IMR-90 (cell line): ENCODE measurements around the gene EIF3K. TPM values are rescaled to one million over a fixed set of nuclear protein-coding genes. Genes with fewer than 3 reads are reported as not detected.

ENCODE experiments used
- ATAC-seq: fragments of 200-7000 bp; cut with Tn5 transposase; 2 replicates; pipeline ENCODE4 v1.9.1; 2020; ENCODE audit warnings: low read depth, mild to moderate bottlenecking, moderate library complexity
- BruUV-seq: library from RNA; stranded (reverse); fragments of 400-500 nt; replicated peaks from 2 replicates; lab custom pipeline; 2021; lab: Mats Ljungman, UMichigan
- CTCF ChIA-PET: fragments of 300-600 bp; formaldehyde crosslinking; extraction: SDS; loops from one replicate; lab custom pipeline; 2021; ENCODE audit warnings: antibody characterized with exemption; lab: Yijun Ruan, JAX
- POLR2A ChIA-PET: fragments of 300-600 bp; sonication (Branson Sonifier 250); formaldehyde crosslinking; loops from one replicate; lab custom pipeline; 2022; ENCODE audit warnings: antibody characterized with exemption; ENCODE audit not compliant: unreplicated experiment; lab: Charles Lee
- DNase-seq: peaks from one replicate; pipeline ENCODE4 v3.0.0; 2013
- H2AFZ ChIP-seq: replicated peaks from 2 replicates; pipeline ENCODE3; 2013; ENCODE audit warnings: low read length, mild to moderate bottlenecking; ENCODE audit not compliant: poor library complexity
- H2AK5ac ChIP-seq: 2 replicates; pipeline ENCODE4 v1.6.1; 2013; ENCODE audit warnings: low read depth, low read length, inconsistent platforms
- H2AK9ac ChIP-seq: replicated peaks from 2 replicates; pipeline ENCODE3; 2013; ENCODE audit warnings: mild to moderate bottlenecking, low read depth, low read length, moderate library complexity; ENCODE audit not compliant: poor library complexity
- H2BK120ac ChIP-seq: 2 replicates; pipeline ENCODE4 v1.6.1; 2013; ENCODE audit warnings: low read depth, low read length, inconsistent platforms
- H2BK15ac ChIP-seq: 3 replicates; pipeline ENCODE4 v1.6.1; 2013; ENCODE audit warnings: low read depth, low read length, inconsistent platforms
- H2BK20ac ChIP-seq: 2 replicates; pipeline ENCODE4 v1.6.1; 2013; ENCODE audit warnings: low read depth, mild to moderate bottlenecking, inconsistent platforms, low read length, moderate library complexity
- H2BK5ac ChIP-seq: 2 replicates; pipeline ENCODE4 v1.6.1; 2013; ENCODE audit warnings: mild to moderate bottlenecking, low read depth, low read length, inconsistent platforms; ENCODE audit not compliant: poor library complexity, severe bottlenecking
- H3K14ac ChIP-seq: replicated peaks from 2 replicates; pipeline ENCODE4 v1.6.1; 2013; ENCODE audit warnings: low read depth, low read length, inconsistent platforms
- H3K18ac ChIP-seq: 2 replicates; pipeline ENCODE4 v1.6.1; 2013; ENCODE audit warnings: low read depth, low read length, control low read depth
- H3K23ac ChIP-seq: 2 replicates; pipeline ENCODE4 v1.6.1; 2013; ENCODE audit warnings: low read depth, low read length, inconsistent platforms
- H3K27ac ChIP-seq: 2 replicates; pipeline ENCODE4 v1.5.1; 2013; ENCODE audit warnings: mild to moderate bottlenecking, control low read depth, low read length; ENCODE audit not compliant: insufficient read depth
- H3K27me3 ChIP-seq: 2 replicates; pipeline ENCODE4 v1.6.1; 2013; ENCODE audit warnings: low read length; ENCODE audit not compliant: control insufficient read depth, insufficient read depth
- H3K36me3 ChIP-seq: 2 replicates; pipeline ENCODE4 v1.6.1; 2013; ENCODE audit warnings: low read length, mixed read lengths; ENCODE audit not compliant: control insufficient read depth, insufficient read depth
- H3K4ac ChIP-seq: 2 replicates; pipeline ENCODE4 v1.6.1; 2013; ENCODE audit warnings: low read depth, low read length, inconsistent platforms
- H3K4me1 ChIP-seq: 2 replicates; pipeline ENCODE4 v1.6.1; 2013; ENCODE audit warnings: low read length, mixed read lengths; ENCODE audit not compliant: control insufficient read depth, insufficient read depth
- H3K4me2 ChIP-seq: 2 replicates; pipeline ENCODE4 v1.6.1; 2013; ENCODE audit warnings: low read depth, mild to moderate bottlenecking, control low read depth, low read length, moderate library complexity
- H3K4me3 ChIP-seq: 2 replicates; pipeline ENCODE4 v1.5.1; 2013; ENCODE audit warnings: low read depth, mild to moderate bottlenecking, control low read depth, low read length, moderate library complexity; ENCODE audit not compliant: insufficient read depth
- H3K56ac ChIP-seq: 2 replicates; pipeline ENCODE4 v1.6.1; 2013; ENCODE audit warnings: low read length, inconsistent platforms; ENCODE audit not compliant: insufficient read depth; ENCODE audit errors: extremely low read depth
- H3K79me1 ChIP-seq, 2 experiments: 2 replicates each; pipeline ENCODE4 v1.6.1; 2013; ENCODE audit warnings: low read length in 2 of 2, inconsistent platforms in 1 of 2, low read depth in 1 of 2
- H3K9ac ChIP-seq: 2 replicates; pipeline ENCODE4 v1.6.1; 2013; ENCODE audit warnings: low read depth, low read length, control low read depth
- H3K9me1 ChIP-seq: 2 replicates; pipeline ENCODE4 v1.6.1; 2013; ENCODE audit warnings: low read length, inconsistent platforms; ENCODE audit not compliant: insufficient read depth
- H3K9me3 ChIP-seq: 2 replicates; pipeline ENCODE4 v1.6.1; 2013; ENCODE audit warnings: low read length; ENCODE audit not compliant: control insufficient read depth, insufficient read depth
- H4K20me1 ChIP-seq: 2 replicates; pipeline ENCODE4 v1.6.1; 2013; ENCODE audit warnings: low read length, inconsistent platforms; ENCODE audit not compliant: insufficient read depth
- H4K5ac ChIP-seq: 2 replicates; pipeline ENCODE4 v1.6.1; 2013; ENCODE audit warnings: mild to moderate bottlenecking, low read depth, low read length, control low read depth
- H4K8ac ChIP-seq, 2 experiments: 2 replicates each; pipeline ENCODE4 v1.6.1; 2013; ENCODE audit warnings: low read depth in 2 of 2, low read length in 2 of 2, control low read depth in 1 of 2, inconsistent platforms in 1 of 2
- H4K91ac ChIP-seq: 2 replicates; pipeline ENCODE4 v1.6.1; 2013; ENCODE audit warnings: low read depth, low read length, inconsistent platforms; ENCODE audit not compliant: insufficient read depth
- BHLHE40 ChIP-seq: fragments of 150-350 bp; IDR thresholded peaks from 2 replicates; pipeline ENCODE4 v1.6.1; 2016; ENCODE audit warnings: mild to moderate bottlenecking, low read depth, low read length
- CEBPB ChIP-seq: IDR thresholded peaks from 2 replicates; pipeline ENCODE4 v1.6.1; 2012; ENCODE audit warnings: low read depth, low read length, improper control_type of control experiment
- ELK1 ChIP-seq: fragments of 150-350 bp; IDR thresholded peaks from 2 replicates; pipeline ENCODE4 v1.6.1; 2016; ENCODE audit warnings: low read depth, mild to moderate bottlenecking, low read length, moderate library complexity, borderline replicate concordance
- MAFK ChIP-seq: IDR thresholded peaks from 2 replicates; pipeline ENCODE4 v1.6.1; 2012; ENCODE audit warnings: low read depth, low read length, improper control_type of control experiment
- MAZ ChIP-seq: IDR thresholded peaks from 2 replicates; pipeline ENCODE4 v1.6.1; 2012; ENCODE audit warnings: low read depth, mild to moderate bottlenecking, low read length, improper control_type of control experiment, moderate library complexity, borderline replicate concordance
- MXI1 ChIP-seq: IDR thresholded peaks from 2 replicates; pipeline ENCODE4 v1.6.1; 2012; ENCODE audit warnings: low read depth, mild to moderate bottlenecking, low read length, moderate library complexity, borderline replicate concordance
- NFE2L2 ChIP-seq: fragments of 150-350 bp; IDR thresholded peaks from 2 replicates; pipeline ENCODE4 v1.6.1; 2016; ENCODE audit warnings: low read depth, mild to moderate bottlenecking, low read length
- POLR2A ChIP-seq: IDR thresholded peaks from 2 replicates; pipeline ENCODE4 v1.6.1; 2012; ENCODE audit warnings: mild to moderate bottlenecking, low read depth, low read length
- RCOR1 ChIP-seq: IDR thresholded peaks from 2 replicates; pipeline ENCODE4 v1.6.1; 2012; ENCODE audit warnings: mild to moderate bottlenecking, low read length, improper control_type of control experiment; ENCODE audit not compliant: insufficient replicate concordance
- WGBS, 2 experiments: methylation state at CpG; one replicate each; pipeline versions ENCODE4 v1.1.5 to v1.1.7; 2013; ENCODE audit warnings: missing lambda C conversion rate in 2 of 2; ENCODE audit not compliant: insufficient read length in 1 of 2; ENCODE audit errors: extremely low coverage in 2 of 2; 5-methylcytosine and 5-hydroxymethylcytosine counted together
- dilution Hi-C: fragments of 300-500 bp; cut with HindIII; formaldehyde crosslinking; loops from one replicate; pipeline ENCODE4 v1.14.3; 2018; ENCODE audit warnings: low sequenced_read_pairs; ENCODE audit not compliant: unreplicated experiment
- in situ Hi-C: fragments of 300-500 bp; cut with MboI; formaldehyde crosslinking; loops from 3 replicates; pipeline ENCODE4 v1.14.3; 2019; ENCODE audit warnings: low sequenced_read_pairs, inconsistent platforms, mixed read lengths
- intact Hi-C: fragments of 100-400 bp; cut with micrococcal nuclease; formaldehyde crosslinking; loops from 2 replicates; pipeline ENCODE4 v1.10.0; 2022
- polyA plus RNA-seq, 3 experiments: library from polyadenylated mRNA; depleted of rRNA; stranded (reverse); fragments of >200 nt; gene quantifications; 2 replicates each; pipeline ENCODE4 v1.2.3, GENCODE V29; 2012; ENCODE audit warnings: low replicate concordance in 1 of 3
- total RNA-seq: library from RNA; depleted of rRNA; stranded (reverse); fragments of >200 nt; gene quantifications from 2 replicates; pipeline ENCODE4 v1.2.3, GENCODE V29; 2012
- TF ChIP-seq, protein P1 (sequence below): conservative IDR thresholded peaks from 2 replicates; pipeline ENCODE4 v1.5.1; 2012; ENCODE audit warnings: mild to moderate bottlenecking, low read depth, low read length, improper control_type of control experiment

The EIF3K gene
- total and polyA plus RNA-seq, 2 of the 4 experiments (the other 2 are of a cell fraction) = 575 to 1,137 TPM

- WGBS, 2 experiments = 4% methylated on average over 29 of the region's 55 CpGs; no CpG with 5 or more reads in 1 of the 2 experiments
- dilution Hi-C loops (no loop called here), in situ Hi-C loops (no loop called here), intact Hi-C loops (no loop called here)
- H3K18ac ChIP-seq = no peak overlapping the region
- peak overlapping the region; percentile 16 for H2AK9ac ChIP-seq
- H3K79me1 ChIP-seq = no peaks in the 10 kb centered on the region
- no peak overlapping the region for H2BK15ac ChIP-seq
- POLR2A ChIA-PET = no interaction called here
- no peak overlapping the region for H3K14ac ChIP-seq
- no peak overlapping the region for H2BK20ac ChIP-seq
- H3K23ac ChIP-seq = no peak overlapping the region
- H3K4ac ChIP-seq = no peak overlapping the region
- H2AK5ac ChIP-seq = no peak overlapping the region
- H4K5ac ChIP-seq = no peak overlapping the region
- H3K36me3 ChIP-seq = no peaks in the 10 kb centered on the region
- no peaks in the 10 kb centered on the region for H3K9me1 ChIP-seq
- H3K56ac ChIP-seq = no peak overlapping the region
- no peak overlapping the region for H4K8ac ChIP-seq
- no peak for ATAC-seq
- H2BK120ac ChIP-seq = no peak overlapping the region
- no peak for DNase-seq
- H3K27me3 ChIP-seq = peaks cover 2% of the 10 kb centered on the region
- no peak overlapping the region for H3K9ac ChIP-seq
- peak overlapping the region; percentile 81 for H2AFZ ChIP-seq
- no peaks in the 10 kb centered on the region for H3K4me1 ChIP-seq
- peak overlapping the region; percentile 40; the same call in 1 of the 2 replicates for H3K4me2 ChIP-seq
- no peak overlapping the region for H4K91ac ChIP-seq
- CTCF ChIA-PET = no interaction called here
- no peak overlapping the region for H3K27ac ChIP-seq
- no peaks in the 10 kb centered on the region for H3K9me3 ChIP-seq
- no TSS peak for BruUV-seq
- H4K20me1 ChIP-seq = no peaks in the 10 kb centered on the region
- no peak overlapping the region for H2BK5ac ChIP-seq
- TF ChIP-seq MXI1 (no peak), CEBPB (no peak), NFE2L2 (no peak), POLR2A (no peak), MAZ (no peak), MAFK (no peak), ELK1 (no peak), RCOR1 (no peak), BHLHE40 (no peak)
- TF ChIP-seq, protein P1, sequence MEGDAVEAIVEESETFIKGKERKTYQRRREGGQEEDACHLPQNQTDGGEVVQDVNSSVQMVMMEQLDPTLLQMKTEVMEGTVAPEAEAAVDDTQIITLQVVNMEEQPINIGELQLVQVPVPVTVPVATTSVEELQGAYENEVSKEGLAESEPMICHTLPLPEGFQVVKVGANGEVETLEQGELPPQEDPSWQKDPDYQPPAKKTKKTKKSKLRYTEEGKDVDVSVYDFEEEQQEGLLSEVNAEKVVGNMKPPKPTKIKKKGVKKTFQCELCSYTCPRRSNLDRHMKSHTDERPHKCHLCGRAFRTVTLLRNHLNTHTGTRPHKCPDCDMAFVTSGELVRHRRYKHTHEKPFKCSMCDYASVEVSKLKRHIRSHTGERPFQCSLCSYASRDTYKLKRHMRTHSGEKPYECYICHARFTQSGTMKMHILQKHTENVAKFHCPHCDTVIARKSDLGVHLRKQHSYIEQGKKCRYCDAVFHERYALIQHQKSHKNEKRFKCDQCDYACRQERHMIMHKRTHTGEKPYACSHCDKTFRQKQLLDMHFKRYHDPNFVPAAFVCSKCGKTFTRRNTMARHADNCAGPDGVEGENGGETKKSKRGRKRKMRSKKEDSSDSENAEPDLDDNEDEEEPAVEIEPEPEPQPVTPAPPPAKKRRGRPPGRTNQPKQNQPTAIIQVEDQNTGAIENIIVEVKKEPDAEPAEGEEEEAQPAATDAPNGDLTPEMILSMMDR = no peak
- H3K4me3 ChIP-seq = no peak overlapping the region
Measured at GRCh38 chr19:38596057-38596981, 22.7 kb upstream of the EIF3K start.
